Lung (tissue), 12 donors: ENCODE measurements around the gene MAP1LC3B. TPM values are rescaled to one million over a fixed set of nuclear protein-coding genes. Genes with fewer than 3 reads are reported as not detected.

Experiments used
- ATAC-seq: fragments of 200-7000 bp; cut with Tn5 transposase; one replicate; pipeline ENCODE4 v1.9.1; 2020; ENCODE audit warnings: moderate number of reproducible peaks; ENCODE audit not compliant: insufficient read depth, low FRiP score
- DNase-seq, 3 donors: peaks; one replicate each; pipeline ENCODE4 v3.0.0-alpha.2; 2013 to 2017
- H3K27ac ChIP-seq, 2 donors: one replicate each; pipeline ENCODE4 v1.5.1; 2013; ENCODE audit warnings: mild to moderate bottlenecking in 2 of 2, moderate library complexity in 2 of 2, control low read depth in 1 of 2, inconsistent platforms in 1 of 2, low read depth in 1 of 2, low read length in 1 of 2
- H3K27me3 ChIP-seq, 3 donors: one replicate each; pipeline ENCODE4 v1.5.1; 2013; ENCODE audit warnings: low read length in 2 of 3; ENCODE audit not compliant: control insufficient read depth in 3 of 3, insufficient read depth in 3 of 3
- H3K36me3 ChIP-seq, 4 donors: one replicate each; pipeline ENCODE4 v1.5.1; 2013; ENCODE audit warnings: low read length in 4 of 4, mild to moderate bottlenecking in 1 of 4, moderate library complexity in 1 of 4; ENCODE audit not compliant: control insufficient read depth in 4 of 4, insufficient read depth in 4 of 4
- H3K4me1 ChIP-seq, 5 donors: one replicate each; pipeline ENCODE4 v1.5.1; 2013; ENCODE audit warnings: low read length in 5 of 5, mild to moderate bottlenecking in 2 of 5, moderate library complexity in 1 of 5; ENCODE audit not compliant: control insufficient read depth in 5 of 5, insufficient read depth in 5 of 5
- H3K4me3 ChIP-seq: one replicate; pipeline ENCODE4 v1.5.1; 2013; ENCODE audit warnings: mild to moderate bottlenecking, control low read depth, moderate library complexity
- H3K9ac ChIP-seq, 2 donors: one replicate each; pipeline ENCODE4 v1.5.1; 2013; ENCODE audit warnings: low read length in 2 of 2, control low read depth in 1 of 2; ENCODE audit not compliant: insufficient read depth in 1 of 2
- H3K9me3 ChIP-seq, 4 donors: one replicate each; pipeline ENCODE4 v1.5.1; 2013; ENCODE audit warnings: low read length in 3 of 4, mild to moderate bottlenecking in 1 of 4, moderate library complexity in 1 of 4; ENCODE audit not compliant: control insufficient read depth in 4 of 4, insufficient read depth in 3 of 4
- CTCF ChIP-seq: IDR thresholded peaks from 2 replicates; pipeline ENCODE4 v1.5.1; 2012; ENCODE audit warnings: mild to moderate bottlenecking; ENCODE audit errors: control extremely low read depth, extremely low read depth
- whole genome bisulfite sequencing, 2 donors: extraction: QIAGEN DNeasy Blood & Tissue Kit; methylation state at CpG; one replicate each; pipeline ENCODE4 v1.1.7; 2013; 5-methylcytosine and 5-hydroxymethylcytosine counted together
- polyA plus RNA-seq, 2 donors: library from polyadenylated mRNA; stranded (reverse); fragments of 200-250 nt; gene quantifications; one replicate each; pipeline ENCODE4 v1.2.1, GENCODE V29; 2013
- total RNA-seq, 2 donors: library from RNA; depleted of rRNA in 1 of 2; stranded (reverse); fragments of >200 nt in 1 of 2; gene quantifications; one replicate each; pipeline ENCODE4 v1.2.1, GENCODE V29; 2014 to 2021
- donor health status: control.
- donor health status: control.
- donor health status: Bipolar disorder and iron deficiency.
- donor health status: healthy.
- donor health status: DM: yes; HTN: yes; CAD: no.

The MAP1LC3B gene
- total and polyA plus RNA-seq, 4 donors: 43.3 to 62.2 (median 47.7) TPM

GRCh38 chr16:87411375-87412271, 19.5 kb downstream of the MAP1LC3B start:
- DNase-seq: no peak

GRCh38 chr16:87412371-87412995, 20.3 kb downstream of the MAP1LC3B start:
- peaks cover 5 to 57% (median 34%) of the 10 kb centered on the region in 4 donors for H3K36me3 ChIP-seq
- no peak overlapping the region for H3K27ac ChIP-seq
- no peaks in the 10 kb centered on the region for H3K9me3 ChIP-seq
- DNase-seq: no peak
- ATAC-seq: no peak
- no peaks in the 10 kb centered on the region for H3K4me1 ChIP-seq
- no peaks in the 10 kb centered on the region for H3K27me3 ChIP-seq
- WGBS, 2 donors: 91 to 94% methylated on average over 31 of the region's 31 CpGs
- H3K4me3 ChIP-seq: no peak overlapping the region
- no peak for TF ChIP-seq CTCF
- H3K9ac ChIP-seq: no peak overlapping the region

More at GRCh38 chr16:87411375-87412271, 19.5 kb downstream of the MAP1LC3B start:
- no peaks in the 10 kb centered on the region for H3K9me3 ChIP-seq
- H3K4me3 ChIP-seq: no peak overlapping the region
- H3K4me1 ChIP-seq: no peaks in the 10 kb centered on the region
- peaks cover 5 to 53% (median 33%) of the 10 kb centered on the region in 4 donors for H3K36me3 ChIP-seq
- no peak overlapping the region for H3K27ac ChIP-seq
- 95 to 96% methylated on average over 46 to 49 of the region's 49 CpGs for WGBS, 2 donors
- H3K9ac ChIP-seq: no peak overlapping the region
- no peak for ATAC-seq
- H3K27me3 ChIP-seq: no peaks in the 10 kb centered on the region
- TF ChIP-seq CTCF: no peak

GRCh38 chr16:87412996-87413421, 20.9 kb downstream of the MAP1LC3B start:
- Histone ChIP-seq H3K9ac (no peak overlapping the region), H3K9me3 (no peaks in the 10 kb centered on the region), H3K4me3 (no peak overlapping the region), H3K36me3 (peaks cover 3 to 62% (median 30%) of the 10 kb centered on the region in 4 donors), H3K27me3 (no peaks in the 10 kb centered on the region), H3K27ac (no peak overlapping the region), H3K4me1 (no peaks in the 10 kb centered on the region)
- WGBS, 2 donors: 95 to 96% methylated on average over 27 of the region's 27 CpGs
- ATAC-seq (no peak), DNase-seq (no peak)
- no peak for TF ChIP-seq CTCF
